Lung (tissue), 12 donors: ENCODE measurements around the gene MEN1. TPM values are rescaled to one million over a fixed set of nuclear protein-coding genes. Genes with fewer than 3 reads are reported as not detected.

Source experiments
- ATAC-seq: fragments of 200-7000 bp; cut with Tn5 transposase; one replicate; pipeline ENCODE4 v1.9.1; 2020; ENCODE audit warnings: moderate number of reproducible peaks; ENCODE audit not compliant: insufficient read depth, low FRiP score
- DNase-seq, 3 donors: peaks; one replicate each; pipeline ENCODE4 v3.0.0-alpha.2; 2013 to 2017
- H3K27ac ChIP-seq, 2 donors: one replicate each; pipeline ENCODE4 v1.5.1; 2013; ENCODE audit warnings: mild to moderate bottlenecking in 2 of 2, moderate library complexity in 2 of 2, control low read depth in 1 of 2, inconsistent platforms in 1 of 2, low read depth in 1 of 2, low read length in 1 of 2
- H3K27me3 ChIP-seq, 3 donors: one replicate each; pipeline ENCODE4 v1.5.1; 2013; ENCODE audit warnings: low read length in 2 of 3; ENCODE audit not compliant: control insufficient read depth in 3 of 3, insufficient read depth in 3 of 3
- H3K36me3 ChIP-seq, 4 donors: one replicate each; pipeline ENCODE4 v1.5.1; 2013; ENCODE audit warnings: low read length in 4 of 4, mild to moderate bottlenecking in 1 of 4, moderate library complexity in 1 of 4; ENCODE audit not compliant: control insufficient read depth in 4 of 4, insufficient read depth in 4 of 4
- H3K4me1 ChIP-seq, 5 donors: one replicate each; pipeline ENCODE4 v1.5.1; 2013; ENCODE audit warnings: low read length in 5 of 5, mild to moderate bottlenecking in 2 of 5, moderate library complexity in 1 of 5; ENCODE audit not compliant: control insufficient read depth in 5 of 5, insufficient read depth in 5 of 5
- H3K4me3 ChIP-seq: one replicate; pipeline ENCODE4 v1.5.1; 2013; ENCODE audit warnings: mild to moderate bottlenecking, control low read depth, moderate library complexity
- H3K9ac ChIP-seq, 2 donors: one replicate each; pipeline ENCODE4 v1.5.1; 2013; ENCODE audit warnings: low read length in 2 of 2, control low read depth in 1 of 2; ENCODE audit not compliant: insufficient read depth in 1 of 2
- H3K9me3 ChIP-seq, 4 donors: one replicate each; pipeline ENCODE4 v1.5.1; 2013; ENCODE audit warnings: low read length in 3 of 4, mild to moderate bottlenecking in 1 of 4, moderate library complexity in 1 of 4; ENCODE audit not compliant: control insufficient read depth in 4 of 4, insufficient read depth in 3 of 4
- WGBS, 2 donors: extraction: QIAGEN DNeasy Blood & Tissue Kit; methylation state at CpG; one replicate each; pipeline ENCODE4 v1.1.7; 2013; 5-methylcytosine and 5-hydroxymethylcytosine counted together
- polyA plus RNA-seq, 2 donors: library from polyadenylated mRNA; stranded (reverse); fragments of 200-250 nt; gene quantifications; one replicate each; pipeline ENCODE4 v1.2.1, GENCODE V29; 2013
- total RNA-seq, 2 donors: library from RNA; depleted of rRNA in 1 of 2; stranded (reverse); fragments of >200 nt in 1 of 2; gene quantifications; one replicate each; pipeline ENCODE4 v1.2.1, GENCODE V29; 2014 to 2021
- TF ChIP-seq, protein P1 (sequence below): IDR thresholded peaks from 2 replicates; pipeline ENCODE4 v1.5.1; 2012; ENCODE audit warnings: mild to moderate bottlenecking; ENCODE audit errors: control extremely low read depth, extremely low read depth
- donor health status: control.
- donor health status: control.
- donor health status: Bipolar disorder and iron deficiency.
- donor health status: healthy.
- donor health status: DM: yes; HTN: yes; CAD: no.

Gene MEN1
- total and polyA plus RNA-seq, 4 donors = 15.0 to 24.9 (median 18.6) TPM

DNA sequence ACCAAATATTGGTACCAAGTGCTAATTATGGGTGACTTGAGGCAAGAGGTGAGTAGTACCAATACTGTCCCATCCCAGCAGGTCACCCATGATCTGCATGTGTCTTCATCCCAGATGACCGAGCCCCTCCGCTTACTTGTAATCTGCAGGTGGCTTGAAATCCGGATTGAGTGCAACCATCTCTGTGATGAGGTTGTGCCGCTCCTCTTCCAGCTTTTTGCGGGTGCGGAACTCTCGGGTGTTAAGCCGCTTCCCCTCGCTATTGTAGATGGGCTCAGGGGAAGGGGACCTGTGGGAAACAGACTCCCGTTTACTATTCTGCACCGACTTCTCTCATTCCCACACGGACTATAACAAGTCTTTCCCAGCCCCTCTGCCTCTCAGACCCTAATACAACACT is 40.2 kb downstream of the MEN1 start:
- H3K4me1 ChIP-seq = peaks cover 0 to 12% (median 0%) of the 10 kb centered on the region in 5 donors
- H3K27me3 ChIP-seq = no peaks in the 10 kb centered on the region
- H3K36me3 ChIP-seq = peaks cover 71 to 85% (median 81%) of the 10 kb centered on the region in 4 donors
- DNase-seq = no peak
- ATAC-seq = no peak
- no peak overlapping the region for H3K27ac ChIP-seq
- TF ChIP-seq, protein P1, sequence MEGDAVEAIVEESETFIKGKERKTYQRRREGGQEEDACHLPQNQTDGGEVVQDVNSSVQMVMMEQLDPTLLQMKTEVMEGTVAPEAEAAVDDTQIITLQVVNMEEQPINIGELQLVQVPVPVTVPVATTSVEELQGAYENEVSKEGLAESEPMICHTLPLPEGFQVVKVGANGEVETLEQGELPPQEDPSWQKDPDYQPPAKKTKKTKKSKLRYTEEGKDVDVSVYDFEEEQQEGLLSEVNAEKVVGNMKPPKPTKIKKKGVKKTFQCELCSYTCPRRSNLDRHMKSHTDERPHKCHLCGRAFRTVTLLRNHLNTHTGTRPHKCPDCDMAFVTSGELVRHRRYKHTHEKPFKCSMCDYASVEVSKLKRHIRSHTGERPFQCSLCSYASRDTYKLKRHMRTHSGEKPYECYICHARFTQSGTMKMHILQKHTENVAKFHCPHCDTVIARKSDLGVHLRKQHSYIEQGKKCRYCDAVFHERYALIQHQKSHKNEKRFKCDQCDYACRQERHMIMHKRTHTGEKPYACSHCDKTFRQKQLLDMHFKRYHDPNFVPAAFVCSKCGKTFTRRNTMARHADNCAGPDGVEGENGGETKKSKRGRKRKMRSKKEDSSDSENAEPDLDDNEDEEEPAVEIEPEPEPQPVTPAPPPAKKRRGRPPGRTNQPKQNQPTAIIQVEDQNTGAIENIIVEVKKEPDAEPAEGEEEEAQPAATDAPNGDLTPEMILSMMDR = no peak
- no peaks in the 10 kb centered on the region for H3K9me3 ChIP-seq
- H3K9ac ChIP-seq = no peak overlapping the region
- H3K4me3 ChIP-seq = no peak overlapping the region
- WGBS, 2 donors = 95% methylated on average over 12 of the region's 12 CpGs

- H3K9me3 ChIP-seq = no peaks in the 10 kb centered on the region
- H3K27ac ChIP-seq = no peak overlapping the region
- no peaks in the 10 kb centered on the region for H3K27me3 ChIP-seq
- WGBS, 2 donors = 92 to 95% methylated on average over 6 of the region's 6 CpGs
- DNase-seq (no peak), ATAC-seq (no peak)
- peaks cover 0 to 10% (median 0%) of the 10 kb centered on the region in 5 donors for H3K4me1 ChIP-seq
- H3K4me3 ChIP-seq = no peak overlapping the region
- H3K36me3 ChIP-seq = peaks cover 75 to 86% (median 79%) of the 10 kb centered on the region in 4 donors
- peak overlapping the region in 1 of 2 donors; percentile 4 for H3K9ac ChIP-seq
- TF ChIP-seq, protein P1 = no peak
Measured at GRCh38 chr11:64769283-64769682, 41.1 kb downstream of the MEN1 start.

DNA sequence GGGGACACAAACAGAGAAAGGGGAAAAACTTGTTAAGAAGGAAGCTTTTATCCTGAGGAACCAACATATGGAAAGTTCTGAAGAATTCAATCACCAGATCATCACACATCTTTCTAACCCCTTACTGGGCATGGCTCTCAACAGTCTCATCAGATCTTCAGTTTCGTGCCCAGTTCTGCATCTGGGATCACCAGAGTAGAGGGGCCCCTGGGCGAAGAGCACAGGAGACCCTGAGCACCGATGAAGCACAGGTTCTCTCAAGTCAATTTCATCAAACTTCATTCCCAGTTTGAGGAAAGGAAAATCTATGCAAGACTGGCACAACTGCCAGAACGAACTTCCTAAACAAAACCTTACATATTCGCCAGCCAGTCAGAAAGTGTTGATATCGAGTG is 42.1 kb downstream of the MEN1 start:
- no peak overlapping the region for H3K27ac ChIP-seq

More for the DNA sequence above, 42.1 kb downstream of the MEN1 start:
- no peaks in the 10 kb centered on the region for H3K27me3 ChIP-seq
- H3K4me3 ChIP-seq = no peak overlapping the region
- TF ChIP-seq, protein P1 = no peak
- no peaks in the 10 kb centered on the region for H3K9me3 ChIP-seq
- H3K36me3 ChIP-seq = peaks cover 73 to 84% (median 81%) of the 10 kb centered on the region in 4 donors
- ATAC-seq (no peak), DNase-seq (no peak)
- WGBS, 2 donors = 89 to 91% methylated on average over 6 of the region's 6 CpGs
- no peak overlapping the region for H3K9ac ChIP-seq
- peaks cover 0 to 8% (median 0%) of the 10 kb centered on the region in 5 donors for H3K4me1 ChIP-seq
